ENCODE data around the gene NEGR1.

DNA sequence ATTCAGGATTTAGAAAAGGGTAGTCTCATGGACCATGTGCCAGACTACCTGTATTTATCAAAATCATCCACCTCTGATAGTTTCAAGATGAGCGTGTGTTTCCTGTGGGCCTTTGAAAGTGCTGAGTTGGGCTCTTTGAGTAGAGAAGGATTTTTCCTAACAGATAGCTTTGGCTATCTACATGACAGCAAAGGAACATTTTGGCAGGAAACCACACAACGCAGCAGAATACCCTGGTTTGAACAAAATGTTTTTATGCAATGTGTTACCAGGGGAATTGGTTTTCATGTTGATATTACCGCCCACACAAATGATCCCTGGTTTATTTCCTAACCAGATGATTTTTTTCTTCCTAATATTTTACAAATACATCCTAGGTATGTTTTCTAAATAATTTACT, 431.4 kb downstream of the NEGR1 start:
- TF ChIP-seq RAD21 (IDR thresholded peaks at IDR 0.05; ENCODE audit: low read depth) (no peak), EGR1 (IDR thresholded peaks at IDR 0.05; ENCODE audit: low read depth) (no peak), EZH2phosphoT487 (IDR thresholded peaks at IDR 0.05; ENCODE audit: borderline replicate concordance) (no peak), POLR2A (IDR thresholded peaks at IDR 0.05; ENCODE audit: borderline replicate concordance, extremely low read depth, insufficient read depth, insufficient read length) (no peak), EZH2 (IDR thresholded peaks at IDR 0.05) (no peak), POLR2AphosphoS5 (IDR thresholded peaks at IDR 0.05; ENCODE audit: low read depth, low read length) (no peak)
- TF ChIP-seq, protein P1, sequence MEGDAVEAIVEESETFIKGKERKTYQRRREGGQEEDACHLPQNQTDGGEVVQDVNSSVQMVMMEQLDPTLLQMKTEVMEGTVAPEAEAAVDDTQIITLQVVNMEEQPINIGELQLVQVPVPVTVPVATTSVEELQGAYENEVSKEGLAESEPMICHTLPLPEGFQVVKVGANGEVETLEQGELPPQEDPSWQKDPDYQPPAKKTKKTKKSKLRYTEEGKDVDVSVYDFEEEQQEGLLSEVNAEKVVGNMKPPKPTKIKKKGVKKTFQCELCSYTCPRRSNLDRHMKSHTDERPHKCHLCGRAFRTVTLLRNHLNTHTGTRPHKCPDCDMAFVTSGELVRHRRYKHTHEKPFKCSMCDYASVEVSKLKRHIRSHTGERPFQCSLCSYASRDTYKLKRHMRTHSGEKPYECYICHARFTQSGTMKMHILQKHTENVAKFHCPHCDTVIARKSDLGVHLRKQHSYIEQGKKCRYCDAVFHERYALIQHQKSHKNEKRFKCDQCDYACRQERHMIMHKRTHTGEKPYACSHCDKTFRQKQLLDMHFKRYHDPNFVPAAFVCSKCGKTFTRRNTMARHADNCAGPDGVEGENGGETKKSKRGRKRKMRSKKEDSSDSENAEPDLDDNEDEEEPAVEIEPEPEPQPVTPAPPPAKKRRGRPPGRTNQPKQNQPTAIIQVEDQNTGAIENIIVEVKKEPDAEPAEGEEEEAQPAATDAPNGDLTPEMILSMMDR (IDR thresholded peaks at IDR 0.05 in 2 of 3, conservative IDR thresholded peaks at IDR 0.05 in 1 of 3; ENCODE audit: borderline replicate concordance in 1 of 3, insufficient read depth in 1 of 3, low read depth in 2 of 3, low read length in 2 of 3): no peak
- TF ChIP-seq, protein P2, sequence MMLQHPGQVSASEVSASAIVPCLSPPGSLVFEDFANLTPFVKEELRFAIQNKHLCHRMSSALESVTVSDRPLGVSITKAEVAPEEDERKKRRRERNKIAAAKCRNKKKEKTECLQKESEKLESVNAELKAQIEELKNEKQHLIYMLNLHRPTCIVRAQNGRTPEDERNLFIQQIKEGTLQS (IDR thresholded peaks at IDR 0.05): no peak
